Caki2 (cell line): Measurements from ENCODE around the gene DNAAF3. TPM values are rescaled to one million over a fixed set of nuclear protein-coding genes. Genes with fewer than 3 reads are reported as not detected.

Source experiments
- DNase-seq: peaks from one replicate; pipeline ENCODE4 v3.0.0-alpha.2; 2015; ENCODE audit warnings: low read depth
- in situ Hi-C: cut with HindIII; loops from 2 replicates; pipeline ENCODE4 v1.10.0; 2016; ENCODE audit warnings: low sequenced_read_pairs, low pct_unique_long_range_greater_than_20kb, mixed read lengths
- total RNA-seq: library from RNA; depleted of rRNA; stranded (reverse); fragments of >200 nt; shearing (Covaris generic); gene quantifications from 2 replicates; pipeline ENCODE4 v1.2.3, GENCODE V29; 2014; ENCODE audit warnings: low replicate concordance; rRNA removed

The DNAAF3 gene
- total RNA-seq, 1 experiment from 2014 or later: 32.8 TPM

DNA sequence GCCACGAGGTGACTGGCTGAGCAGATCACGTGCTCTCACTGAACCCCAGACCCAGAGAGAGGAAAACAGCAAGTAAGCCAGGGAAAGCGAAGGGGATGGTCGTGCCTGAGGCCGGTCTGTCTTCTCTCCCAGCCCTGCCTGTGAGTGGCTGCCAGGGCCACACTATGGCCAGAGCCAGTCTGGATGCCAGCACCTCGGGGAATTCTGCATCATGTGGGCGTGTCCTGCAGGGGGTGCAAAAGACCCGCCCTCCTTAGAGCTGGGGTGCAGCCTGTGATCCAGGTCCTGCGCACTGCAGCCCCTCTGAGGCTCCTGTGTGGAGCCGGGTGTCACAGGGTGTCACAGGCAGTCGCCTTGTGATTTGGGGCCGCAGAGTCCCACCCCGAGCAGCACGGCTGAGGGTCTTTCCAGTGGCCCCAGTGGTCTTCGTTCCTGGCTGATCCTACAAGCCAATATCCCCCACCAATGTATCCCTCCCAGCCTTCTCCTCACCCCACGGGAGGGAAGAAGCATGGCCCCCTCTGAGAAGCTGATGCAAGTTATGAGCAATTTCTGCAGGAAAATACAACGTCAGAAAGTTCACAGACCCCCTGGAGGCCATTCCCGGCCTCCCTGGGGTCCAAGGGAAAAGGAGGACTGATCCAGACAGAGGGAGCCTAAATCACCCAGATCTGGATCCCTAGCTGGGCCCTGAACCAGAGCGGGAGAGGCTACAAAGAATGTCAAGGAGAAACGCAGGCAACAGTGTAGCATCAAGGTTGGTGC lies 56.7 kb downstream of the DNAAF3 start:
- no peak for DNase-seq
- in situ Hi-C loops: no loop called here

Other genes starting within 250 kb of the DNAAF3 start
- not detected in 2 replicates for gene NLRP7, start 219.1 kb downstream of the DNAAF3 start, total RNA-seq
- gene NLRP2, start 200.2 kb downstream of the DNAAF3 start, total RNA-seq: 0.20 and 0.47 TPM in 2 replicates
- not detected in 2 replicates for gene GP6, start 128.3 kb downstream of the DNAAF3 start, total RNA-seq
- gene RDH13, start 103.5 kb downstream of the DNAAF3 start, total RNA-seq: 58.2 and 62.1 TPM in 2 replicates
- 21.5 and 24.1 TPM in 2 replicates for gene EPS8L1, start 90.7 kb downstream of the DNAAF3 start, total RNA-seq
- 40.3 and 63.4 TPM in 2 replicates for gene PPP1R12C, start 49.0 kb downstream of the DNAAF3 start, total RNA-seq
- gene TNNT1, start 17.4 kb downstream of the DNAAF3 start, total RNA-seq: 325 and 411 TPM in 2 replicates
- not detected in 2 replicates for gene TNNI3, start 8.9 kb downstream of the DNAAF3 start, total RNA-seq
- gene SYT5, start 13.7 kb upstream of the DNAAF3 start, total RNA-seq: 0.07 TPM in 1 of 2 replicates, not detected in the other
- 30.0 and 34.3 TPM in 2 replicates for gene PTPRH, start 42.9 kb upstream of the DNAAF3 start, total RNA-seq
- gene TMEM86B, start 62.1 kb upstream of the DNAAF3 start, total RNA-seq: 0.47 and 3.9 TPM in 2 replicates
- 79.8 and 94.5 TPM in 2 replicates for gene PPP6R1, start 92.4 kb upstream of the DNAAF3 start, total RNA-seq
- 128 and 145 TPM in 2 replicates for gene HSPBP1, start 113.5 kb upstream of the DNAAF3 start, total RNA-seq
- 0.41 and 0.64 TPM in 2 replicates for gene BRSK1, start 117.4 kb upstream of the DNAAF3 start, total RNA-seq
- 0.61 and 1.3 TPM in 2 replicates for gene TMEM150B, start 158.7 kb upstream of the DNAAF3 start, total RNA-seq
- 11.8 and 18.4 TPM in 2 replicates for gene KMT5C, start 173.3 kb upstream of the DNAAF3 start, total RNA-seq
- gene COX6B2, start 188.1 kb upstream of the DNAAF3 start, total RNA-seq: 0.10 TPM in 1 of 2 replicates, not detected in the other
- not detected in 2 replicates for gene GARIN5B, start 196.6 kb upstream of the DNAAF3 start, total RNA-seq
- gene IL11, start 203.8 kb upstream of the DNAAF3 start, total RNA-seq: not detected in 2 replicates
- gene TMEM190, start 210.2 kb upstream of the DNAAF3 start, total RNA-seq: not detected in 2 replicates
- 2.3 and 6.7 TPM in 2 replicates for gene TMEM238, start 217.7 kb upstream of the DNAAF3 start, total RNA-seq
- 281 and 295 TPM in 2 replicates for gene RPL28, start 219.3 kb upstream of the DNAAF3 start, total RNA-seq
- gene UBE2S, start 241.2 kb upstream of the DNAAF3 start, total RNA-seq: 231 and 237 TPM in 2 replicates